COLO829 (cell line): ENCODE results near the gene H2BK1.
A peak's percentile ranks its signal among the peaks of the same experiment; 100 is the strongest.

Source experiments
- DNase-seq: peaks from one replicate; pipeline ENCODE4 v3.0.0; 2012; ENCODE audit warnings: low spot score

Gene H2BK1

DNA sequence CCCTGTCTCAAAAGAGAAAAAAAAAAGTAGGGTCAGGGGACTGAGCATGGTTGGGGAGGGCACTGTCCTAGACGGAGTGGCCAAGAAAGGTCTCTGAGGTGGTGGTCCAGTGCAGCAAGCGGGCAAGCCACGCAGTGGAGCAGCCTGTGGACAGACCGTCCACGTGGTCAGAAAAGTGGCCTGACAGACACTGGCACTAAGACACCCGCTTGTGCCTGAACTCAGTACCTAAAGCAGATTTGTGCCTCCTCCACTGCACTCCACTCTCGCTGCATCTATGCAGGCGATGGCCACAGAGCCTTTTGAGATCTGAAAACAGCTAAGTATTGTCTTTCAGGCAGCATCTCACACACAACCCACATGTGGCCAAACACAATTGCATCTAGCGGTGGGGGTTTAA, 32.1 kb downstream of the H2BK1 start:
- no peak for DNase-seq

DNA sequence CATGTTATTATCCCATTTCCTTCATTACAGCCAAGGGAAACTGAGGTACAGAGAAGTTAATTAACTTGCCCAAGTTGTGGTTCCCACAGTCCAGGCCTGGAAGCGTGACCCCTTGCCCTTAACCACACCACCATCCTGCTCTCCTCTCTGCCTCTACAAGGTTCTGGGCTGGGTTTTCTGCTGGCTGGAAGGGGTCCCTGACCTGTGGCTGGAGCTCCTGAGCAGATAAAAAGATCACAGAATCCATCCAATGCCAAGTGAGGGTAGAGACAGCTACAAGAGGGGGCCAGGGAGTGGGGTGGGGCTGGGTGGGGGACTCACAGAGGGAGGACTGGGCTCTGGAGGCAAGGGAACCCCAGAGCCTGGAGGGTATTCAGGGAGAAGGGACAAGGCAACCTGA, 33.0 kb downstream of the H2BK1 start:
- no peak for DNase-seq

- no peak for DNase-seq
These were observed 33.9 kb downstream of the H2BK1 start for GRCh38 chr7:151176401-151176800.

- DNase-seq: no peak
These were observed 34.4 kb downstream of the H2BK1 start for GRCh38 chr7:151175793-151176311.

DNA sequence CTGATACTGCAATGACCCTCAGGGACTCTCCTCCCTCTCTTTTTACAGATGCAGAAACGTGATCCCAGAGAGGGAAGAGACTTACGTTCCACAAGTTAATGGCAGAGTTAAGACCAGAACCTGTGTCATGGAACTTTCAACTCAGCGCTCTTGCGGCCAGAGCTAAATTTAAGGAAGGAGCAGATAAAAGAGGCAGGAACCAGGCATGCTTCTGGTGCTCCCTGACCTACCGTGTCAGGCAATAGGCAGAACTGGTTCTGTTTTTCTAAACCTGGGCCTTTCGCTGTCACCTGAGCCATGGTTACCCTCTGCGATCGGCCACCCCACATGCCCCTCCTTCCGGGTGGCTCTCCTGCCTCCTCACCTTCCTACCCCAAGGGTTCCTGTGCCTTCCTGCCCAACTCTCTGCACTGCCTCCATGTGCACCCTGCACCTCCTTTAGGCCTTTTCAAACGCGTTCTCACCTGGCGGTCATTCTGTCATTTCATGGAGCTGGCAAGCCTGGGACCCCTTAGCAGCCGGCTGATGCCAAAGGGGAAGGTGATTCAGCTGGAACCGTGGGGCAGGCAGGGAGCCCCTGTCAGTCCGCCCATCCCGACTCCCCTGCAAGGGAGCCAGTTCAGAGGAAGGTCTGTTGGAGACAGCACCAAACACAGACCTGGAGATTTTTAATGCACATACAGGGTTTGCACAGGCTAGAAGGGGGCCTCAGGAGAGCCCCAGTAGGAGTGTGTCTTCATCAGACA, 35.1 kb downstream of the H2BK1 start:
- DNase-seq: no peak

DNA sequence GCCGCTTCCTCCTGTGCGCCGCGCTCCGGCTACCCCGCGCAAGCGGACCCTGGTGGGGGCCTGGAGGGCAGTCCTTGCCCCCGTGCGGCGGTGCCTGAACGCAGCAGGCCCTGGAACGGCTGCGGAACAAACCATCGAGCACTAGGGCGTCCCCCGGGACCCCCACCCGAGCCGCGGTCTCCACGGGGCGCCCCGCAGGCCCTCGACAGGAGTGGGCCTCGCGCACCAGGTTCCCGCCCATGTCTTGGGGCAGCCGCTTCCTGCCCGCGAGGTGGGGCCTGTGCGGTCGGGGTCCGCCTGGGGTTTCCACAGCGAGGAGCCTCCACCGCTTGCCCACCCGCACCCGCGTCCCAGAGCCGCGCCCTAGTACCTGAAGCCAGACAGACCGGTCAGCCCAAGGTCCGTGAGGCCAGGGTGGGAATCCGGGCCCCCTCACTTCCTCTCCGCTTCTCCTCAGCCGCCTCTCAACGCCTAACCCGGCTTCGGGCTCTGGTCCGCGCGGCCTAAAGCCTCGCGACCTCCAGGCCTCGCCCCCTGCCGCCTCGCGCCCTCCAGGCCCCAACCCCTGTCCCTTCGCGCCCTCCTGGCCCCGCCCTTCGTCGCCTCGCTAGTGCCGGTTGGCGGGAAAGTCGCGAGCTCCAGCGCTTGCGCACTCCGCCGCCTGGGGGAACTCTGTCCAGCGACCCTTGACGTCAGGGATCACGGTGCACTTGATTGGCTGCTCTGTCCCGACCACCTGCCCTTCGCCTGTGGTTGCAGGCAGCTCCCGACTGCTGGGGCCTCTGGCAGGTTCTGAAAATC, 35.8 kb downstream of the H2BK1 start:
- DNase-seq: peak; percentile 36

- DNase-seq: no peak
These were observed 36.7 kb downstream of the H2BK1 start for GRCh38 chr7:151173386-151174245.

GRCh38 chr7:151172273-151173141, 37.8 kb downstream of the H2BK1 start:
- peak; percentile 57 for DNase-seq

DNA sequence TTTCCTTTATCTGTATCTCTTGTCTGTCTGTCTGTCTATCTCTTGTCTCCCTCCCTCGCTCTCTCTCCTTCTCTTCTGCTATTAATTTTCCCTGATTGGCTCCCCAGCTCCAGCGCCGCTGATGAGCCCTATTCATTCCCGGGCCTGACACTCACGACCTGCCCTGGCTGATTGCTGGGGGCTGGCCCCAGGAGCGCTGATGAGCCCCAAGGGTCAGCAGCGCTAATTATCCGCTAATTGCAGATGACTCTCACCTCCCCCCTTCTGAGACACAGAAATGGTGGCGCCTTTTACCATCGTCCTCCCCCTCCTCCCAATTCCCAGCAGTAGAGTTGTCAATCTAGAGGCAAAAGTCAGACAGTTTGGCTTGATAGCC, 41.5 kb downstream of the H2BK1 start:
- no peak for DNase-seq

- DNase-seq: no peak
These were observed 42.1 kb downstream of the H2BK1 start for GRCh38 chr7:151168003-151168786.

DNA sequence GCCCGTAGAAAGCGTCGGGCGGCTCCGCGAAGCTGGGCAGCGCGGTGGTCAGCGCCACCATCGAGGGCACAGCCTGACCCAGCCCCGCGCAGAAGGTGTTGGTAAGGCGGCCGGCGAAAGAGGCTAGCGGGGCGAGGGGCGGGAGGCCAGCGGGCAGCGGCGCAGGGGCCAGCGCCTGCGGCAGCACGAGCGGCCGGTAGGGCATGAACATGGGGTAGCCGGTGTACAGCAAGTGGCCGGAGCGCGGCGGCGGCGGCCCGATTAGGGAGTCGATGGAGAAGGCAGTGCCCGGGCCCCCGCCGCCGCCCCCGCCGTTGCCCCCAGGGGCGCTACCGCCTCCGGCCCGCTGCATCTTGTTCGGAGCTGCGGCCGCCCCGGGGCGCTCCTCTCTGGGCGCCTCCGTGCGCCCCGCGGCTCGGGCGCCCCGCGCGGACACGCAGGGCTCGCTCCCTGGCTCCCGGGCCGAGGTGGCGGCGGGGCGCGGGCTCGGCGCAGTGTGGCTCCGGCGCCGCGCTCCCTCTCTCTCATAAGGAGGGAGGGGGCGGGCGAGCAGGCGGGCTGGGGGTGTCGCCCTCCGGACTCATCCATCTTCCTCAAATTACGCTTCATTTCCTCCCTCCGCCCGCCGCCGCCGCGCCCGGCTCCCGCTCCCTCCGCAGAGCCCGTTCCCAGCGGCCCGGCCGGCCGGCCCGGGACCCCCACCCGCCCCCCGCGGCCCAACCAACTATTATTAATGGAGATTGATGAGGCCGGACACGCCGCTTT, 42.9 kb downstream of the H2BK1 start, which contains the start of gene GBX1:
Gene GBX1, minus strand, starts transcription at position 498 of the 765 bp plus-strand sequence. Its CDS starts 146 bp downstream, at position 352.
- DNase-seq: no peak

DNA sequence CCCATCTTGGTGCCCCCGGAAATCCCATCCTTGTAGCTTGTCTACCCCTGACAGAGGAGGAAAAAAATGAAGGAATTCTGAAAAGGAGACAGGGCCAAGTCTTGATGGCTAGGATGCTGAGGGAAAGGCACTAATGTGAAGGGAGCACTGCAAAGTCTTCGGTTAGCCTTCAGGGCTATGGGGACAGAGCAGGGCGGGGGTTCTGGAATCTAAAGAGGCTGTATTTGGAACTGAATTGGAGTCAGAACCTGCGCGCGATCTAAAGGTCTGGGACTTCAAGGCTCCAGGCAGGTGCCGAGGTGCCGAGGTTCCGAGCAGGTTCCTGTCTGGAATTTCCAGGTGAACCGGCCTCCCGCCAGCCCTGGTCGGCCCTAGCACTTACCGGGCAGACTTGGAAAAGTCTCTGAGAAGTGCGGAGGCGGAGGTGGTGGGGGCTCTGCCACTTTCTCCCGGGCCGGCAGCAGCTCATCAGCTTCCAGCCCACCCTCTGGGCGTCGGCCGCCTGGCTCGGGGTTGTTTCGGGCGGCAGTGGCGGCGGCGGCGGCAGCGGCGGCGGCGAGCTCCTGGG, 43.6 kb downstream of the H2BK1 start:
- DNase-seq: no peak

DNA sequence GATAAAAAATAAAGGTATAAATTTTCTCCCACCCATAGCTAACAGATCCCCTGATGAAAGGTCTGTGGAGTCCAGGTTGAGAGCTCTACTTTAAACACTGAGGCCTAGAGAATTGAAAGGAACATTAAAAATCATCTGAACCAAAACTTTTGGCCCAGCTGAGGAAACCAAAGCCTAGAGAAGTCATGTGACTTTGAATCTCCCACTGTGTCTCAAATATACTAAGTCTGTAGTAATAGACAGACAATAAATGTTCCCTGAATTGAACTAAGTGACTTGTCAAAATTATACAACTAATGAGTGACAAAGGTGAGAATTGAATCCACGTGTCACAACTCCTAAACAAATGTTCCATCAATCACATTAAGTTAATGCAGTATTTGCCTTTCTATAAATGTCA, 48.5 kb downstream of the H2BK1 start:
- DNase-seq: no peak
